MM.1S (cell line): ENCODE results near the gene EYA2.

Experiments used
- DNase-seq: peaks from one replicate; pipeline ENCODE4 v3.0.0-alpha.2; 2015
- H2AFZ ChIP-seq: fragments of 300-600 bp; sonication (generic); 2 replicates; pipeline ENCODE4 v1.6.0; 2016; ENCODE audit warnings: antibody characterized with exemption, low read length
- H3F3A ChIP-seq: fragments of 300-600 bp; sonication (generic); 2 replicates; pipeline ENCODE4 v1.6.1; 2016; ENCODE audit warnings: mild to moderate bottlenecking, antibody characterized with exemption, low read length, moderate library complexity, mixed read lengths; ENCODE audit not compliant: insufficient read depth
- H3K27ac ChIP-seq: fragments of 300-600 bp; sonication (generic); 2 replicates; pipeline ENCODE4 v1.5.1; 2016; ENCODE audit warnings: mild to moderate bottlenecking, low read length
- H3K27me3 ChIP-seq: fragments of 300-600 bp; sonication (generic); replicated peaks from 2 replicates; pipeline ENCODE4 v1.6.0; 2016; ENCODE audit warnings: low read length; ENCODE audit not compliant: insufficient read depth
- H3K36me3 ChIP-seq: fragments of 300-600 bp; sonication (generic); replicated peaks from 2 replicates; pipeline ENCODE4 v1.6.1; 2016; ENCODE audit warnings: mild to moderate bottlenecking, low read length, mixed read lengths; ENCODE audit not compliant: insufficient read depth
- H3K4me1 ChIP-seq: fragments of 300-600 bp; sonication (generic); 2 replicates; pipeline ENCODE4 v1.6.1; 2016; ENCODE audit warnings: low read length, mixed read lengths
- H3K4me2 ChIP-seq: fragments of 300-600 bp; sonication (generic); 2 replicates; pipeline ENCODE4 v1.6.0; 2016; ENCODE audit warnings: low read depth, low read length
- H3K4me3 ChIP-seq: fragments of 300-600 bp; sonication (generic); 2 replicates; pipeline ENCODE4 v1.5.1; 2016; ENCODE audit warnings: low read length, mixed read lengths
- H3K79me2 ChIP-seq: fragments of 300-600 bp; sonication (generic); 2 replicates; pipeline ENCODE4 v1.6.1; 2016; ENCODE audit warnings: mixed run types, low read length, mixed read lengths
- H3K9ac ChIP-seq: fragments of 300-600 bp; sonication (generic); 2 replicates; pipeline ENCODE4 v1.6.1; 2016; ENCODE audit warnings: low read length, mixed read lengths
- H3K9me2 ChIP-seq: fragments of 300-600 bp; sonication (generic); replicated peaks from 2 replicates; pipeline ENCODE4 v1.6.1; 2016; ENCODE audit warnings: mild to moderate bottlenecking, low read length, mixed read lengths; ENCODE audit not compliant: insufficient read depth
- H3K9me3 ChIP-seq: fragments of 300-600 bp; sonication (generic); replicated peaks from 2 replicates; pipeline ENCODE4 v1.6.1; 2016; ENCODE audit warnings: mild to moderate bottlenecking, low read length, mixed read lengths; ENCODE audit not compliant: insufficient read depth
- H4K20me1 ChIP-seq: fragments of 300-600 bp; sonication (generic); 2 replicates; pipeline ENCODE4 v1.6.1; 2016; ENCODE audit warnings: mild to moderate bottlenecking, low read length, moderate library complexity, mixed read lengths; ENCODE audit not compliant: insufficient read depth
- EZH2 ChIP-seq: fragments of 300-600 bp; sonication (generic); optimal IDR thresholded peaks from 2 replicates; pipeline ENCODE3; 2017; ENCODE audit warnings: low read depth, mild to moderate bottlenecking, antibody characterized with exemption, low read length, mixed read lengths
- EZH2phosphoT487 ChIP-seq: fragments of 300-600 bp; sonication (generic); IDR thresholded peaks from 2 replicates; pipeline ENCODE4 v1.6.1; 2018; ENCODE audit warnings: antibody characterized with exemption, low read length
- TF ChIP-seq, protein P1 (sequence below): fragments of 300-600 bp; sonication (generic); IDR thresholded peaks from 2 replicates; pipeline ENCODE4 v1.5.1; 2016; ENCODE audit warnings: antibody characterized with exemption, low read length, mixed read lengths

The EYA2 gene

DNA sequence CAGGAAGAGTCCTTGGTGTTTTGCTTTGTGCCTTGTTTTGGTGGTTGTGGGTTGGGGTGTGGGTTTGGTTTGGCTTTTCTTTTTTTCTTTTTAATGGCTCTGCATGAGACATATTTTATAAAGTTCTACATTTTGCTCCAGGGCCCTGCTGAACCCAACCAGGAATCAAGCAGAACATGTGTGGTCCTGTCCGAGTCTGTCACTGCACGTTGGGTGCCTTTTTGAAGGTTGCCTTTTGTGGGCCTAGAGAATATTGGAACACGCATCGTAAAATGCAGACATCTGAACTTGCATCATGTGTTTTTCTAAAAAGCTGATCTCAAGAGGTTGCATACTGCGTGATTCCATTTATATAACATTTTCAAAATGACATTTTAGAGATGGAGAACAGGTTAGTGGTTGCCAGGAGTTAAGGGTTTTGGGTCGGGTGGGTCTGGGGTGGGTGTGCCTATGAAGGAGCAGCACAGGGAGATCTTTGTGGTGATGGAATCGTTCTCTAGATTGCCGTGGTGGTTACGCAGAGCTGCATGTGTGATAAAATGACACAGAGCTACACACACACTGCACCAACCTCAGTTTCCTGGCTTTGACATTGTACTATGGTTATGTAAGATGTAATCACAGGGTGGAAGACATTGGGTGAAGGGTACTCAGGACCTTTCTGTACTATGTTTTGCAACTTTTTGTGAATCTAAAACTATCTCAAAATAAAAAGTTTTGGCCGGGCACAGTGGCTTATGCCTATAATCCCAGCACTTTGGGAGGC lies 80.2 kb downstream of the EYA2 start:
- Histone ChIP-seq H3K27ac (no peak overlapping the region), H4K20me1 (no peaks in the 10 kb centered on the region), H3K9me2 (no peaks in the 10 kb centered on the region), H3F3A (peaks cover 2% of the 10 kb centered on the region; the same call in 1 of the 2 replicates), H3K9me3 (no peaks in the 10 kb centered on the region), H3K4me1 (peaks cover 6% of the 10 kb centered on the region), H3K79me2 (no peaks in the 10 kb centered on the region), H3K27me3 (no peaks in the 10 kb centered on the region), H2AFZ (no peak overlapping the region), H3K9ac (no peak overlapping the region), H3K36me3 (no peaks in the 10 kb centered on the region), H3K4me3 (no peak overlapping the region), H3K4me2 (no peak overlapping the region)
- no peak for DNase-seq
- TF ChIP-seq, protein P1, sequence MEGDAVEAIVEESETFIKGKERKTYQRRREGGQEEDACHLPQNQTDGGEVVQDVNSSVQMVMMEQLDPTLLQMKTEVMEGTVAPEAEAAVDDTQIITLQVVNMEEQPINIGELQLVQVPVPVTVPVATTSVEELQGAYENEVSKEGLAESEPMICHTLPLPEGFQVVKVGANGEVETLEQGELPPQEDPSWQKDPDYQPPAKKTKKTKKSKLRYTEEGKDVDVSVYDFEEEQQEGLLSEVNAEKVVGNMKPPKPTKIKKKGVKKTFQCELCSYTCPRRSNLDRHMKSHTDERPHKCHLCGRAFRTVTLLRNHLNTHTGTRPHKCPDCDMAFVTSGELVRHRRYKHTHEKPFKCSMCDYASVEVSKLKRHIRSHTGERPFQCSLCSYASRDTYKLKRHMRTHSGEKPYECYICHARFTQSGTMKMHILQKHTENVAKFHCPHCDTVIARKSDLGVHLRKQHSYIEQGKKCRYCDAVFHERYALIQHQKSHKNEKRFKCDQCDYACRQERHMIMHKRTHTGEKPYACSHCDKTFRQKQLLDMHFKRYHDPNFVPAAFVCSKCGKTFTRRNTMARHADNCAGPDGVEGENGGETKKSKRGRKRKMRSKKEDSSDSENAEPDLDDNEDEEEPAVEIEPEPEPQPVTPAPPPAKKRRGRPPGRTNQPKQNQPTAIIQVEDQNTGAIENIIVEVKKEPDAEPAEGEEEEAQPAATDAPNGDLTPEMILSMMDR: no peak
- TF ChIP-seq EZH2phosphoT487: no peak
- TF ChIP-seq EZH2: no peak

DNA sequence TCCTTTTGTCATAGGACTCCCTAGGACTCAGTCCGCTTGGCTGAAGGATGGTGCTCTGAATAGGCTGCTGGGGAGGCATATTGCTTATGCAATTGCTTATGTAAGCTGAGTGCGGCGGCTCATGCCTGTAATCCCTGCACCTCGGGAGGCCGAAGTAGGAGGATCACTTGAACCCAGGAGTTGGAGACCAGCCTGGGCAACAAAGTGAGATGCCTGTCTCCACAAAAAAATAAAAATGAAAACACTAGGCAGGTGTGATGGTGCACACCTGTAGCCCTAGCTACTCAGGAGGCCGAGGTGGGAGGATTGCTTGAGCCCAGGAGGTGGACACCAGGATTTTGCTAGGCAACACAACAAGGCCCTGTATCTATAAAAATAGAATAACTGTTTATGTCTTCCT lies 81.3 kb downstream of the EYA2 start:
- Histone ChIP-seq H3K79me2 (no peaks in the 10 kb centered on the region), H3K9me3 (no peaks in the 10 kb centered on the region)
- no peak for TF ChIP-seq EZH2phosphoT487
- no peak for TF ChIP-seq EZH2
- TF ChIP-seq, protein P1: no peak

DNA sequence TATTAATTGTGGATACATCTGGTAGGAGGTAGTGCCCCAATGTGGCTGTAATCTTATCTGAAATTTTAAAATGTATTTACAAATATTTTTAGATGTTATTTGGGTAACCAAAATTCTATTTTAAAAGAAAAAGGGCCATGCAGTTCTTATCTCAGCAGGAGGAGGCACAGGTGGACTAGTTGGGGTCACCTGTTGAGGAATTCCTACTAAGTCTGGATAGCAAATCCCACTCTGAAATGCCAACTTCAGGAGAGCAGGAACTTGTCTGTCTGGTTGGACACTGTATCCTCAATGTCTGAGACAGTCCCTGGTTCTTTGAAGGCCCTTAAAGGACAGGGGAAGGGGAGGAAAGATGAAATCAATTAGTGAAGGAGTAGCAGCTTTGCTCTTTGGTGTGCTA lies 82.6 kb downstream of the EYA2 start:
- peaks cover 17% of the 10 kb centered on the region for H3K4me1 ChIP-seq

More for the DNA sequence above, 81.3 kb downstream of the EYA2 start:
- Histone ChIP-seq H3K36me3 (no peaks in the 10 kb centered on the region), H4K20me1 (no peaks in the 10 kb centered on the region), H3K4me1 (peaks cover 17% of the 10 kb centered on the region), H3K4me3 (no peak overlapping the region), H3K27ac (no peak overlapping the region), H3K9ac (no peak overlapping the region), H3K27me3 (no peaks in the 10 kb centered on the region), H3K4me2 (no peak overlapping the region), H3F3A (peaks cover 7% of the 10 kb centered on the region; the same call in 1 of the 2 replicates), H2AFZ (no peak overlapping the region), H3K9me2 (no peaks in the 10 kb centered on the region)
- no peak for DNase-seq

More for the DNA sequence above, 82.6 kb downstream of the EYA2 start:
- Histone ChIP-seq H4K20me1 (no peaks in the 10 kb centered on the region), H2AFZ (no peak overlapping the region), H3K9me3 (no peaks in the 10 kb centered on the region), H3K9me2 (no peaks in the 10 kb centered on the region), H3K27me3 (no peaks in the 10 kb centered on the region), H3K4me3 (no peak overlapping the region), H3K79me2 (no peaks in the 10 kb centered on the region), H3K4me2 (no peak overlapping the region), H3K27ac (no peak overlapping the region), H3K9ac (no peak overlapping the region), H3F3A (peaks cover 7% of the 10 kb centered on the region; the same call in 1 of the 2 replicates), H3K36me3 (no peaks in the 10 kb centered on the region)
- TF ChIP-seq EZH2 (no peak), EZH2phosphoT487 (no peak)
- TF ChIP-seq, protein P1: no peak
- no peak for DNase-seq
